ENCODE results near the gene EREG.
A peak's percentile ranks its signal among the peaks of the same experiment; 100 is the strongest.

Gene EREG, protein sequence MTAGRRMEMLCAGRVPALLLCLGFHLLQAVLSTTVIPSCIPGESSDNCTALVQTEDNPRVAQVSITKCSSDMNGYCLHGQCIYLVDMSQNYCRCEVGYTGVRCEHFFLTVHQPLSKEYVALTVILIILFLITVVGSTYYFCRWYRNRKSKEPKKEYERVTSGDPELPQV

GRCh38 chr4:74364652-74365491 is at the start of gene EREG:
TSS of gene EREG (plus strand) at chr4:74365145. CDS start at chr4:74365309, 164 bp downstream.
- no peak for DNase-seq (ENCODE audit: low read depth)
- H3K4me3 ChIP-seq (ENCODE audit: low read length), result peak within 1 kb of the TSS; percentile 55
- TF ChIP-seq, protein P1, sequence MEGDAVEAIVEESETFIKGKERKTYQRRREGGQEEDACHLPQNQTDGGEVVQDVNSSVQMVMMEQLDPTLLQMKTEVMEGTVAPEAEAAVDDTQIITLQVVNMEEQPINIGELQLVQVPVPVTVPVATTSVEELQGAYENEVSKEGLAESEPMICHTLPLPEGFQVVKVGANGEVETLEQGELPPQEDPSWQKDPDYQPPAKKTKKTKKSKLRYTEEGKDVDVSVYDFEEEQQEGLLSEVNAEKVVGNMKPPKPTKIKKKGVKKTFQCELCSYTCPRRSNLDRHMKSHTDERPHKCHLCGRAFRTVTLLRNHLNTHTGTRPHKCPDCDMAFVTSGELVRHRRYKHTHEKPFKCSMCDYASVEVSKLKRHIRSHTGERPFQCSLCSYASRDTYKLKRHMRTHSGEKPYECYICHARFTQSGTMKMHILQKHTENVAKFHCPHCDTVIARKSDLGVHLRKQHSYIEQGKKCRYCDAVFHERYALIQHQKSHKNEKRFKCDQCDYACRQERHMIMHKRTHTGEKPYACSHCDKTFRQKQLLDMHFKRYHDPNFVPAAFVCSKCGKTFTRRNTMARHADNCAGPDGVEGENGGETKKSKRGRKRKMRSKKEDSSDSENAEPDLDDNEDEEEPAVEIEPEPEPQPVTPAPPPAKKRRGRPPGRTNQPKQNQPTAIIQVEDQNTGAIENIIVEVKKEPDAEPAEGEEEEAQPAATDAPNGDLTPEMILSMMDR (conservative IDR thresholded peaks at IDR 0.05; ENCODE audit: low read depth, low read length), result no peak

DNA sequence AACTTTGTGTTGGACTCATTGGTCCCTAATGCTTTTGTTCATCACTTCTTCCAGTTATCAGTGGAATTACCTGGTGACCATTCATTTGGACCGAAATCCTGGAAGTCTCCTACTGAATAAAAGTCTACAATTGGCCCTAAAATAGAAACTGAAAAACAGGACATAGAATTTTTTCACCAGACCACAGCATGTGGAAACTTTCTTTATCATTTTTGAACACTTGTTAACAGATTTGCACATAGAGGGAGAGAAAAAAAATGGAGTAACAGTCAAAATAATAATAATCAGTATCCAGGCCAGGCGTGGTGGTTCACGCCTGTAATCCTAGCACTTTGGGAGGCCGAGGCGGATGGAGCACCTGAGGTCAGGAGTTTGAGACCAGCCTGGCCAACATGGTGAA is 49.6 kb upstream of the EREG start:
- TF ChIP-seq, protein P1 (conservative IDR thresholded peaks at IDR 0.05; ENCODE audit: low read depth, low read length), result no peak
- no peak overlapping the region for H3K4me3 ChIP-seq (ENCODE audit: low read length)
- no peak for DNase-seq (ENCODE audit: low read depth)

DNA sequence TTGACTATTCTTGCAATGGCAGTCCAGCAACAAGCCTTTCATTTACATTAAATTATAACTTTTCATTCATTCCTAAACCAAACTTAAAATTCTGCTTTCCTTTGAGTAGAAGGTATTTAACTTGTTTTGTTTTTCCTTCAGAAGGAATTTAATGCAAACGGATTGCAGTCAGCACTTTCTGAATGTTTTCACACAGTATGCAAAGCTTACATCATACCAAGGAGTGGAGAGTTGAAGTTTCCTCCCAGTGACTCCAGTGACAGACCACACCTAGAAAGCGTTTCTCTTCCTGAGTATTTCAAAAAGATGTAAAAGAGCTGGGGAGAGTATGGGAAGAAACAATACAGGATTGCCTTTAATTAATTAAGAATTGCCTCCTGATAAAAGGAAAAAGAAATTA is 48.5 kb upstream of the EREG start:
- DNase-seq (ENCODE audit: low read depth), result no peak
- no peak overlapping the region for H3K4me3 ChIP-seq (ENCODE audit: low read length)
- TF ChIP-seq, protein P1 (conservative IDR thresholded peaks at IDR 0.05; ENCODE audit: low read depth, low read length), result no peak

DNA sequence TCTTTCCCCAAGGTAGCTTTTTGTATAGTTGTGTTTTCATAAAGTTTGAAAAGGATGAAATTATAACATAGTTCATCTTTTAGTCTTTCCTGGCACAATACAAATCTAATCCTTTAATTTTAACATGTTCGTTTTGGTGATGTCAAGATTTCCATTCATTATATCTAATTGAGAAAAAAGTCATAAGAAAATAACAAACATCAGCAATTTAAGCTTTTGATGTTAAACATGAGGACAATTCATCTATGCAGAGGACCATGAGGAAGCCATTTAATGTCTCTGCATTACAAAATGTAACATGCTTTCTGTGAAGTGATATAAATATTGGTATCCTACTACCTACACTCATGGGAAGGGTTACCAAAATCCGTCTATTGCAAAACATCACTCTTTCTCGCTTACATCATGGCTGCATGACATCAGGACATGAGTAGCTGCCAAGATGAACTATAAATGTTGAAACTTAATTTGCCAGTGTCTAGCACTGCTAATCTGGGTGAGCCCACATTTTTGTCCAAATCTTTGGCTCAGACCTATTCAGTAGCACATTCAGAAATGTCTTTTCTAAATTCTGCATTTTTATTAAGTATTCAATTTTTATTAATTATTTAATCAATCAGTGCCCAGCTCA is 47.2 kb upstream of the EREG start:
- DNase-seq (ENCODE audit: low read depth), result no peak
- TF ChIP-seq, protein P1 (conservative IDR thresholded peaks at IDR 0.05; ENCODE audit: low read depth, low read length), result no peak
- no peak overlapping the region for H3K4me3 ChIP-seq (ENCODE audit: low read length)

DNA sequence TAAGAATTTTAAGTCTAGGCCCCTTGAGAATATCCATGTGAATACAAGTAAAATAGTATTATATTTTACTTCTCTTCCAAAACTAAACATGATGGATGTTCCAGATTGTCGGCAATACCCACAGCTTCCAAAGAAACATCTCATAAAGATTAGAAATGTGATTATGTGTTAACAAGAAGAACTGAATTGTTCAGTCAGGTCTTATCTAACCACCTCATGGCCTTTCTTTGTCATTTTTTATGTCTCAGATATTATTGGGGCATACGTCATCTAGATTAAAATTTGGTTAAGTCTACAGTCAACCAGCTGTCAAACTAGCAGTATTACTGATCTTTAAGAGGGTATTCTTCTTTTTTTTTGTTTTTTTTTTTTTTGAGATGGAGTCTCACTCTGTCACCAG is 46.7 kb upstream of the EREG start:
- H3K4me3 ChIP-seq (ENCODE audit: low read length), result no peak overlapping the region
- no peak for DNase-seq (ENCODE audit: low read depth)
- TF ChIP-seq, protein P1 (conservative IDR thresholded peaks at IDR 0.05; ENCODE audit: low read depth, low read length), result no peak

DNA sequence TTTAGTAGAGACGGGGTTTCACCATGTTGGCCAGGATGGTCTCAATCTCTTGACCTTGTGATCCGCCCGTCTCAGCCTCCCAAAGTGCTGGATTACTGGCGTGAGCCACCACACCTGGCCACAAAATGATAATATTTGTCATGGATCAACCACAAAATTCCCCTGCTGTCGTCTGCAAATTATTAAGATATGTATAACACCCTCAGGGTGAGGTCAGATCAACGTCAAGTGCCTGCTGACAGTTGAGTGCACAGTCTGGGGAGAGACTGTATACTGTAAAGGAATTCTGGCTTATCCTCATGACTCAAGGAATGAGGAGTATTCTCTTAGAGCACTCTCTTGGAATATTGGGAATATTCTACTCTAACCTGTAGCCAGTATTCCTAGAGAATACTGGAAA is 45.5 kb upstream of the EREG start:
- no peak for DNase-seq (ENCODE audit: low read depth)
- no peak overlapping the region for H3K4me3 ChIP-seq (ENCODE audit: low read length)
- TF ChIP-seq, protein P1 (conservative IDR thresholded peaks at IDR 0.05; ENCODE audit: low read depth, low read length), result no peak
